Hepatocyte (in vitro differentiated cells): Measurements from ENCODE around the gene ZNF202. TPM values are rescaled to one million over a fixed set of nuclear protein-coding genes. Genes with fewer than 3 reads are reported as not detected.
A peak's percentile ranks its signal among the peaks of the same experiment; 100 is the strongest.

Experiments used
- DNase-seq: peaks from one replicate; pipeline ENCODE4 v3.0.0-alpha.2; 2016; ENCODE audit warnings: low spot score
- H2AFZ ChIP-seq: fragments of 200-600 bp; sonication (generic); 2 replicates; pipeline ENCODE4 v1.6.0; 2016; ENCODE audit warnings: antibody characterized with exemption, mild to moderate bottlenecking
- H3K27ac ChIP-seq: fragments of 200-600 bp; sonication (generic); 2 replicates; pipeline ENCODE4 v1.5.1; 2016; ENCODE audit warnings: mild to moderate bottlenecking
- H3K27me3 ChIP-seq: fragments of 200-600 bp; sonication (generic); 2 replicates; pipeline ENCODE4 v1.6.1; 2016
- H3K36me3 ChIP-seq: fragments of 200-600 bp; sonication (generic); replicated peaks from 2 replicates; pipeline ENCODE4 v1.5.1; 2016; ENCODE audit warnings: low read depth; ENCODE audit not compliant: insufficient read depth
- H3K4me1 ChIP-seq: fragments of 200-600 bp; sonication (generic); 2 replicates; pipeline ENCODE4 v1.5.1; 2016; ENCODE audit warnings: mild to moderate bottlenecking, moderate library complexity; ENCODE audit not compliant: insufficient read depth
- H3K4me2 ChIP-seq: fragments of 200-600 bp; sonication (generic); 2 replicates; pipeline ENCODE4 v1.6.0; 2016
- H3K4me3 ChIP-seq: fragments of 200-600 bp; sonication (generic); 2 replicates; pipeline ENCODE4 v1.5.1; 2016; ENCODE audit warnings: mild to moderate bottlenecking
- H3K79me2 ChIP-seq: fragments of 200-600 bp; sonication (generic); 2 replicates; pipeline ENCODE4 v1.6.0; 2017; ENCODE audit warnings: mild to moderate bottlenecking
- H3K9me2 ChIP-seq: fragments of 200-600 bp; sonication (generic); replicated peaks from 2 replicates; pipeline ENCODE4 v1.6.0; 2017; ENCODE audit warnings: mild to moderate bottlenecking; ENCODE audit not compliant: insufficient read depth
- H3K9me3 ChIP-seq: fragments of 200-600 bp; sonication (generic); 2 replicates; pipeline ENCODE4 v1.5.1; 2016; ENCODE audit warnings: low read depth, mild to moderate bottlenecking
- H4K20me1 ChIP-seq: fragments of 200-600 bp; sonication (generic); 2 replicates; pipeline ENCODE4 v1.6.0; 2016; ENCODE audit warnings: mild to moderate bottlenecking; ENCODE audit not compliant: insufficient read depth, poor library complexity, severe bottlenecking
- CTCF ChIP-seq: fragments of 200-600 bp; sonication (generic); IDR thresholded peaks from 2 replicates; pipeline ENCODE4 v1.5.1; 2016; ENCODE audit warnings: antibody characterized with exemption, mild to moderate bottlenecking; ENCODE audit not compliant: poor library complexity
- EZH2 ChIP-seq: fragments of 200-600 bp; sonication (generic); IDR thresholded peaks from 2 replicates; pipeline ENCODE4 v1.6.1; 2016; ENCODE audit warnings: antibody characterized with exemption, mild to moderate bottlenecking, borderline replicate concordance
- EZH2phosphoT487 ChIP-seq: fragments of 200-600 bp; sonication (generic); IDR thresholded peaks from one replicate; pipeline ENCODE4 v1.6.1; 2018; ENCODE audit warnings: antibody characterized with exemption, mild to moderate bottlenecking, low read depth, moderate library complexity; ENCODE audit not compliant: unreplicated experiment, severe bottlenecking
- WGBS: methylation state at CpG from one replicate; pipeline ENCODE4 v1.1.6; 2016; ENCODE audit warnings: low lambda C conversion rate; ENCODE audit errors: missing lambda C conversion rate; 5-methylcytosine and 5-hydroxymethylcytosine counted together
- polyA plus RNA-seq: library from polyadenylated mRNA; unstranded; fragments of >200 nt; fragmentation: Nextera tagmentation; extraction: Ambion mirVana; gene quantifications from 2 replicates; pipeline ENCODE4 v1.2.1, GENCODE V29; 2016
- total RNA-seq: library from RNA; depleted of rRNA; stranded (reverse); fragments of >200 nt; gene quantifications from 2 replicates; pipeline ENCODE4 v1.2.3, GENCODE V29; 2014

Gene ZNF202
- total and polyA plus RNA-seq, 2 experiments from 2014 or later, result 5.7 to 8.4 TPM

- Histone ChIP-seq H2AFZ (peak overlapping the region; percentile 100), H3K9me2 (no peaks in the 10 kb centered on the region), H3K4me2 (peak overlapping the region; percentile 99), H4K20me1 (no peaks in the 10 kb centered on the region), H3K27me3 (no peaks in the 10 kb centered on the region), H3K79me2 (peaks cover 50% of the 10 kb centered on the region), H3K4me3 (peak overlapping the region; percentile 99), H3K27ac (peak overlapping the region; percentile 96), H3K36me3 (no peaks in the 10 kb centered on the region), H3K9me3 (no peaks in the 10 kb centered on the region), H3K4me1 (peaks cover 20% of the 10 kb centered on the region)
- 0% methylated on average over 6 of the region's 6 CpGs for WGBS
- DNase-seq, result peak; percentile 18
- TF ChIP-seq EZH2phosphoT487 (no peak), CTCF (no peak), EZH2 (no peak)
Observed at GRCh38 chr11:123740787-123741158, 687 bp downstream of the ZNF202 start.

DNA sequence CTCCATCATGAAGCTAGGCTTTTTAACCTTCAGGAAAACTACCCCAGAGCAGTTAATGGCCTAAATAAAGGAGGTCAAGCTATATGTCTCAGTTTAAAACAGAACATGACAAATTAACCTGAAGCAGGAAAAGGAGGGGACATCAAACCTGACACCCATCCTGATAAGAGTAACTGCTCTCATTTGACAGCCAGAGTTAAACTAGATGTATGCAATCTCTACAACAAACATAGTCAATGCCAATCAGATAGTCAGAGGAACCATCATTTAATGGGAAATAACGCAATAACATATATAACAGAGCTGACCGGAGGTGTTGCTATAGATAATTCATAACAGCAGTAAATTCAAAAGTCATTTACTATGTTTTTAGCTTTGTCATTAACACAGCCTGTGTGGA is 3.1 kb downstream of the ZNF202 start:
- DNase-seq, result no peak
- Histone ChIP-seq H3K4me3 (no peak overlapping the region), H3K79me2 (peaks cover 61% of the 10 kb centered on the region), H3K4me2 (no peak overlapping the region), H3K4me1 (peaks cover 20% of the 10 kb centered on the region), H3K27me3 (no peaks in the 10 kb centered on the region), H3K9me3 (no peaks in the 10 kb centered on the region), H3K27ac (no peak overlapping the region), H4K20me1 (no peaks in the 10 kb centered on the region), H2AFZ (no peak overlapping the region), H3K9me2 (no peaks in the 10 kb centered on the region), H3K36me3 (no peaks in the 10 kb centered on the region)
- TF ChIP-seq EZH2, result no peak
- no peak for TF ChIP-seq EZH2phosphoT487
- no peak for TF ChIP-seq CTCF
- WGBS, result 65% methylated on average over 2 of the region's 2 CpGs

- Histone ChIP-seq H3K36me3 (no peaks in the 10 kb centered on the region), H2AFZ (no peak overlapping the region), H3K27me3 (no peaks in the 10 kb centered on the region), H3K79me2 (peaks cover 64% of the 10 kb centered on the region), H3K9me3 (no peaks in the 10 kb centered on the region), H3K4me1 (peaks cover 13% of the 10 kb centered on the region), H3K4me3 (no peak overlapping the region), H3K27ac (no peak overlapping the region), H3K9me2 (no peaks in the 10 kb centered on the region), H3K4me2 (no peak overlapping the region), H4K20me1 (no peaks in the 10 kb centered on the region)
- no peak for TF ChIP-seq CTCF
- TF ChIP-seq EZH2, result no peak
- TF ChIP-seq EZH2phosphoT487, result no peak
- 99% methylated on average over 3 of the region's 3 CpGs for WGBS
- no peak for DNase-seq
Observed at GRCh38 chr11:123736769-123737168, 4.7 kb downstream of the ZNF202 start.

DNA sequence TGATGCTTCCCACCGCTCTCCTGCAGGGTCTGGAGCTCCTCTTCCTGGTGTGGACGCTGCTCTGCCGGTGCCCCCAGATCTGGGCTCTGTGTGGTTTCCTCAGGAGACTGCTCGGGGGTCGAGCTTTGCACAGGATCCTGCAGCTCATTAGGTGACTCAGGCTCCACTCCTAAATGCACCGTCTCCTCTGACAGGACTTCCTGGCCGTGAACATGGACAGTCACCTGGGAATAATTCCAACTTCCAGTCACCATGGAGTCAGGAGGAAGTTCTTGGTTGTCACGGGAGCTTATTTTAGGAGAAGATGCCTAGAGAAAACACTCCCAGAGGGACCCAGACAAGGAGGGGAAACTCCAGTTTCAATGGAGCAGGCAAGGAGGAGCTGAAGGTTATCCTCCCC is 11.9 kb downstream of the ZNF202 start:
- WGBS, result 96% methylated on average over 8 of the region's 8 CpGs

More for the DNA sequence above, 11.9 kb downstream of the ZNF202 start:
- no peaks in the 10 kb centered on the region for H4K20me1 ChIP-seq
- H3K9me3 ChIP-seq, result no peaks in the 10 kb centered on the region
- no peaks in the 10 kb centered on the region for H3K36me3 ChIP-seq
- no peaks in the 10 kb centered on the region for H3K9me2 ChIP-seq
- H2AFZ ChIP-seq, result no peak overlapping the region
- H3K27ac ChIP-seq, result no peak overlapping the region
- no peak for DNase-seq
- peaks cover 12% of the 10 kb centered on the region for H3K79me2 ChIP-seq
- TF ChIP-seq EZH2phosphoT487 (no peak), EZH2 (no peak), CTCF (no peak)
- no peaks in the 10 kb centered on the region for H3K4me1 ChIP-seq
- no peak overlapping the region for H3K4me3 ChIP-seq
- H3K27me3 ChIP-seq, result no peaks in the 10 kb centered on the region
- H3K4me2 ChIP-seq, result no peak overlapping the region
